ENCODE results near the gene CCDC197. TPM values are rescaled to one million over a fixed set of nuclear protein-coding genes. Genes with fewer than 3 reads are reported as not detected.

The CCDC197 gene
- total RNA-seq, 1 donor from 2014 or later: not detected

DNA sequence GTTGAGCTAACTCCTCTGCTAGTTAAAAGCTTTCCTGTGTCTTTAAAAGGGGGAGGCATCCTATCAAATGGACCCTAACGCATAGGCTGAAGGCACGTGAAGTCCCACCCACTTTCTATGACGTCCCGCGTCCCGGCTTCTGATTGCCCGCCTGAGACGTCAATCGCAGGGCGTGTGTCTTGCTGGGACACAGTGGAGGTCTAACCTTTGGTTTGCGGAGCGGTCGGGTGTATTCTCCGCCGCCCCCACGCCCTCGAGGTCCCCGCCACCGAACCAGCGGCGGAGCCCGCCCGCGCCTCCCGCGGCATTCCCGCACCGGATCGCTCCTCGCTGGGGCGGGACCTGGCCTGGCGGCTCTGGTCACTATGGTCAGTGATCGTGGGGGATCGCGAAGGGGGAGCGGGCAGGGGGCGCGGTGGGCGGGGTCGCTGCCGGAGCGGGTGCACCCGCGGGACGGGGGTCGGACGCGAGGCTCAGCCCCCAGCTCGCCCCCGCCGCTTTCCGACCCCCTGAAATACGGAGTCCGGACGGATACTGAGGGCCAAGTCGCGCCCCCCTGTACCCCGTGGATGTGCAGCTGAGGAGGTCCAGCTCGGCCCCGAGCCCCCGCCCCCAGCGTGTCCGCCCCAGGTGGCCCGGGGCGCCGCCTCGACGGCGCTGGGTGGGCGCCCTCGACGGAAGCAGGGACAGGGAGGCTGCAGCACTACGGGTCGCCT is 29.2 kb downstream of the CCDC197 start, which contains the start of gene OTUB2:
OTUB2 (plus strand) TSS at position 168 of the 716 bp plus-strand sequence; CDS start at position 366, 198 bp downstream.
- TF ChIP-seq, protein P1, sequence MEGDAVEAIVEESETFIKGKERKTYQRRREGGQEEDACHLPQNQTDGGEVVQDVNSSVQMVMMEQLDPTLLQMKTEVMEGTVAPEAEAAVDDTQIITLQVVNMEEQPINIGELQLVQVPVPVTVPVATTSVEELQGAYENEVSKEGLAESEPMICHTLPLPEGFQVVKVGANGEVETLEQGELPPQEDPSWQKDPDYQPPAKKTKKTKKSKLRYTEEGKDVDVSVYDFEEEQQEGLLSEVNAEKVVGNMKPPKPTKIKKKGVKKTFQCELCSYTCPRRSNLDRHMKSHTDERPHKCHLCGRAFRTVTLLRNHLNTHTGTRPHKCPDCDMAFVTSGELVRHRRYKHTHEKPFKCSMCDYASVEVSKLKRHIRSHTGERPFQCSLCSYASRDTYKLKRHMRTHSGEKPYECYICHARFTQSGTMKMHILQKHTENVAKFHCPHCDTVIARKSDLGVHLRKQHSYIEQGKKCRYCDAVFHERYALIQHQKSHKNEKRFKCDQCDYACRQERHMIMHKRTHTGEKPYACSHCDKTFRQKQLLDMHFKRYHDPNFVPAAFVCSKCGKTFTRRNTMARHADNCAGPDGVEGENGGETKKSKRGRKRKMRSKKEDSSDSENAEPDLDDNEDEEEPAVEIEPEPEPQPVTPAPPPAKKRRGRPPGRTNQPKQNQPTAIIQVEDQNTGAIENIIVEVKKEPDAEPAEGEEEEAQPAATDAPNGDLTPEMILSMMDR (IDR thresholded peaks at IDR 0.05): no peak
- peaks cover 10% of the 10 kb centered on the region for H3K4me1 ChIP-seq
- no peaks in the 10 kb centered on the region for H3K27me3 ChIP-seq
- peak within 1 kb of the TSS; percentile 42 for H3K27ac ChIP-seq
- no peaks in the 10 kb centered on the region for H3K9me3 ChIP-seq
- intact Hi-C loops (cut with DNase I): no loop called here
- ATAC-seq (peak; percentile 98), DNase-seq (peak; percentile 97)
- H3K36me3 ChIP-seq: no peaks in the 10 kb centered on the region
- H3K4me3 ChIP-seq: peak within 1 kb of the TSS; percentile 68

DNA sequence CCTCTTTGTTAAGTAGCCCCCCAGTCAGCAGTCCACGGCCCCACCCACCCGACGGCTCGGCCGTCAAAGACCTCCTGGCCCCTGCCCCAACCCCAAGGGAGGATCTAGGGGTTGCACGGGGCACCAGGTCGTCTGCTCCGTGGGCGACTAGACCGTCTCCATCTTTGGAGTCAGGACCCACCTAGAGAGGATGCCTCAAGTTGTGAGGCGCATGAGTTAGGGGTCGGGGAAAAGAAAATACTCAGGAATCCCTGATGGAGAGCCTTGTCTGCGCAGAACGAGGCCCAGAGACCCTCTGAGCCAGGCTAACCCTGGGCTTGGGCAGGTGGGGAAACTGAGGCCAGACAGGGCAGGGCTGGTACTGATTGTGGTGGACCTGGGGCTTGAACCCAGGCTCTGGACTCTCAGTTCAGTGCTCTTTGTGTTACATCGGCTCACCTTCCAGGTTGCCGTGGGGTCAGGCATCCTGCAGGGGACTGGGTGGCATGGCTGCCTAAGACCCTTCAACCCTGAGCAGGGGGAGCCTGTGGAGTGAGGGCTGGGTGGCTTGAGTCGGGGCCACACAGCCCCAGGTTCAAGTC is 29.9 kb downstream of the CCDC197 start:
- intact Hi-C loops (cut with DNase I): no loop called here
- H3K36me3 ChIP-seq: no peaks in the 10 kb centered on the region
- TF ChIP-seq, protein P1 (IDR thresholded peaks at IDR 0.05): no peak
- peak overlapping the region; percentile 68 for H3K4me3 ChIP-seq
- peaks cover 10% of the 10 kb centered on the region for H3K4me1 ChIP-seq
- ATAC-seq: no peak
- H3K27me3 ChIP-seq: no peaks in the 10 kb centered on the region
- H3K27ac ChIP-seq: peak overlapping the region; percentile 42
- DNase-seq: no peak
- no peaks in the 10 kb centered on the region for H3K9me3 ChIP-seq

- Histone ChIP-seq H3K4me3 (no peak overlapping the region), H3K27ac (no peak overlapping the region), H3K4me1 (peaks cover 10% of the 10 kb centered on the region), H3K9me3 (no peaks in the 10 kb centered on the region), H3K36me3 (no peaks in the 10 kb centered on the region), H3K27me3 (no peaks in the 10 kb centered on the region)
- intact Hi-C loops (cut with DNase I): no loop called here
- TF ChIP-seq, protein P1 (IDR thresholded peaks at IDR 0.05): no peak
- DNase-seq (no peak), ATAC-seq (peak; percentile 11)
These were observed 30.7 kb downstream of the CCDC197 start for GRCh38 chr14:94027566-94028449.

DNA sequence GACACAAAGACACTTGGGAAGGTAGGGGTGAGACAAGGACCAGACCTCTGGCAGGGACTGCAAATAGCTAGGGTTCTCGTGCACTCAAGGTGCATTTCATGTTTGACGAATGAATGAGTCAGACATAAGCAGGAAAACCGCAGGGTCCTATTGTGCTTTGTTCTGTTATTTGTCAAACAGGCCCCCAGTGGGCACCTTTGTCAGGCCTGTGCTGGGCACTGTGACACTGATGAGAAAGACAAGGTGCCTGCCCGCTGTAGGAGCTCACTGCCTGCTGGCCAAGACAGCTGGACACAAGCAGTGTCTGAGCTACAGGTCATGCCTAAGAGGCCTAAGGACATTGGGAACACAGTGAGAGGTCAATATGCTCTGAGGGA is 31.3 kb downstream of the CCDC197 start:
- no peaks in the 10 kb centered on the region for H3K36me3 ChIP-seq
- no peak for ATAC-seq

GRCh38 chr14:94029265-94029664 is 32.2 kb downstream of the CCDC197 start:
- no peaks in the 10 kb centered on the region for H3K9me3 ChIP-seq
- intact Hi-C loops (cut with DNase I): no loop called here
- H3K36me3 ChIP-seq: no peaks in the 10 kb centered on the region
- H3K27me3 ChIP-seq: no peaks in the 10 kb centered on the region
- DNase-seq (no peak), ATAC-seq (peak; percentile 4)
- H3K4me3 ChIP-seq: no peak overlapping the region
- TF ChIP-seq, protein P1 (IDR thresholded peaks at IDR 0.05): no peak
- no peak overlapping the region for H3K27ac ChIP-seq
- H3K4me1 ChIP-seq: peaks cover 10% of the 10 kb centered on the region

More for the DNA sequence above, 31.3 kb downstream of the CCDC197 start:
- DNase-seq: no peak
- no peak overlapping the region for H3K4me3 ChIP-seq
- no peaks in the 10 kb centered on the region for H3K27me3 ChIP-seq
- TF ChIP-seq, protein P1 (IDR thresholded peaks at IDR 0.05): no peak
- intact Hi-C loops (cut with DNase I): no loop called here
- H3K9me3 ChIP-seq: no peaks in the 10 kb centered on the region
- H3K27ac ChIP-seq: no peak overlapping the region
- H3K4me1 ChIP-seq: peaks cover 10% of the 10 kb centered on the region

Data from upper lobe of right lung (tissue), 1 donor.